GM06990 (cell line): Measurements from ENCODE around the gene ELL.

Experiments used
- DNase-seq: peaks from one replicate; pipeline ENCODE4 v3.0.0-alpha.2; 2011; ENCODE audit not compliant: insufficient read length; ENCODE audit errors: extremely low read depth
- H3K27me3 ChIP-seq: replicated peaks from 2 replicates; pipeline ENCODE4 v1.6.0; 2011; ENCODE audit warnings: low read length; ENCODE audit not compliant: control insufficient read depth, insufficient read depth
- H3K36me3 ChIP-seq: 2 replicates; pipeline ENCODE4 v1.5.1; 2011; ENCODE audit warnings: low read length; ENCODE audit not compliant: control insufficient read depth, insufficient read depth
- H3K4me3 ChIP-seq: replicated peaks from 2 replicates; pipeline ENCODE4 v1.5.1; 2011; ENCODE audit warnings: low read depth, mild to moderate bottlenecking, control low read depth, low read length
- CTCF ChIP-seq: IDR thresholded peaks from 2 replicates; pipeline ENCODE4 v1.5.1; 2011; ENCODE audit warnings: low read length, control low read depth, mild to moderate bottlenecking, inconsistent platforms; ENCODE audit not compliant: insufficient read depth, poor library complexity, severe bottlenecking

ELL gene

GRCh38 chr19:18401580-18402112 lies 120.2 kb downstream of the ELL start:
- no peaks in the 10 kb centered on the region for H3K36me3 ChIP-seq
- peak; percentile 66 for DNase-seq
- H3K4me3 ChIP-seq = no peak overlapping the region
- no peaks in the 10 kb centered on the region for H3K27me3 ChIP-seq
- peak; percentile 63 for TF ChIP-seq CTCF

DNA sequence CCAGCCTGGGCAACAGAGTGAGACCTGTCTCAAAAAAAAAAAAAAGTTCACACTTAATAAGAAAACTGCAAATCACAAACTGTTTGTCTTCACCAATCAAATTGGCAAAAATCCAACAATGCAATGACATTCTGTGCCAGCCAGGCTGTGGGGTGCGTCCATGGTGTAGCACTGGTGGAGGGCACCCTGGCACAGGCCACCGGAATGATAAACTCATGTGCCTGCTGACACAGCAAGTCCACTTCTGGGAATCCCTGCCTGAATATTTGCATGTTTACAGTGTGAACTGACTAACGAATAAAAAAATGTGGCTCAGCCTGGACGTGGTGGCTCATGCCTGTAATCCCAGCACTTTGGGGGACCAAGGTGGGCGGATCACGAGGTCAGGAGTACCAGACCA lies 122.9 kb downstream of the ELL start:
- H3K27me3 ChIP-seq = no peaks in the 10 kb centered on the region
- no peak overlapping the region for H3K4me3 ChIP-seq
- no peak for DNase-seq
- H3K36me3 ChIP-seq = no peaks in the 10 kb centered on the region
- TF ChIP-seq CTCF = no peak

GRCh38 chr19:18397242-18398202 lies 124.3 kb downstream of the ELL start, which contains the start of gene LRRC25:
Gene LRRC25, minus strand, starts transcription at chr19:18397622. Its CDS starts 659 bp downstream, at chr19:18396963.
- Histone ChIP-seq H3K36me3 (no peaks in the 10 kb centered on the region), H3K4me3 (peak within 1 kb of the TSS; percentile 53), H3K27me3 (no peaks in the 10 kb centered on the region)
- no peak for TF ChIP-seq CTCF
- no peak for DNase-seq

DNA sequence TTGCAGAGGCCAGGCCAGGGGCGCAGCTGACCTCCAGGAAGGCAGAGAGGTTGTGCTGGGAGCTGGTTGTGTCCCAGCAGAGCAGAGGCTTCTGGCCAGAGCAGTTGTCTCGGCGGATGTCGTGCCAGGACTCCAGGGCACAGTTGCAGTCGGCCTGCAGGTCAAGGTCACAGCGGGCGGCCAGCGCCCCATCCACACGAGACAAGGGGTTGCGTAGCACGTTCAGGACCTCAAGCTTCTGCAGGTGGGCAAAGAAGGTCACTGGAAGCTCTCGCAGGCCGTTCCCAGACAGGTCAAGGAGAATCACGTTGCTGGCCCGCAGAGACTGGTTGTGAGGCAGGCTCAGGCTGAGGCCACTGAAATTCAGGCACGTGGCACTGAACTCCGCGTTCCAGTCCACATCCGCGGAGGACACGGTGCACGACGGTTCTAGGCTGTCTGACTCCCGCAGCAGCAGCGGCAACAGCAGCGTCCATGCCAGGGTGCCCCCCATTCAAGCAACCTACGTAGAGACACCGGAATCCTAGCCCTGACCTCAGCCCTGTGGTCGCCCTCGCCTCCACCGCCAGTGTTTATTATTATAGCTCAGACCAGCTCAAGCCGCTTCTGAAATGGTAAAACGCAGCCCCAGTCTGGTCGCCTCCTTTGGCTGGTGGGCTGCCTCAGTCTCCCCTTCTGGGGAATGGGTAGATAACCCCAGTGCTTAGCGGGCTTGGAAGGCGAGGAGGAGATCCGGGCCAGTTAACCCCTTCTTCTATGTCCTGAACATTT lies 125.2 kb downstream of the ELL start:
- no peaks in the 10 kb centered on the region for H3K27me3 ChIP-seq
- no peaks in the 10 kb centered on the region for H3K36me3 ChIP-seq
- no peak for TF ChIP-seq CTCF
- DNase-seq = no peak
- peak overlapping the region; percentile 53 for H3K4me3 ChIP-seq

DNA sequence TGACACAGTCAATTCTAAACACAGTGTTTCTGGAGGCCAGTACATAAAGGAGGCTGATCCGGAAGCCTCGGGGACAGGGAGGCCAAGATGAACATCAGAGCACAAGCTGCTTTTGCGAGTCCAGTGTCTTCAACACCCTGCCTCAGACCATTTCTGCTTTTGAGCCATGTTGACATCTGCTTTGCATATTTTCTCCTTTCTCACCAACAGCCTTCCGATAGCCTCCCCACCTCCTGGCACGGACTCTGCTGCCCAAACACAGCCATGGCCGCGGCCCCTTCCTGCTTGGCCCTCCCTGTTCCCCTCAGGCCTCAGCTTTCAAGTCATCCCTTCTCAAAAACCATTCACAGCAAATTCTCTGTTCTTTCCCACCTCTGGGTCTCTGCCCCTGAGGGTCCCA lies 128.0 kb downstream of the ELL start:
- DNase-seq = no peak
- H3K27me3 ChIP-seq = no peaks in the 10 kb centered on the region
- TF ChIP-seq CTCF = no peak
- H3K4me3 ChIP-seq = no peak overlapping the region
- H3K36me3 ChIP-seq = no peaks in the 10 kb centered on the region
